Upper lobe of left lung (tissue), 6 donors: ENCODE data around the gene GCNT3. TPM values are rescaled to one million over a fixed set of nuclear protein-coding genes. Genes with fewer than 3 reads are reported as not detected.

ENCODE experiments used
- ATAC-seq, 2 donors: fragments of 200-7000 bp; cut with Tn5 transposase; one replicate each; pipeline ENCODE4 v1.9.1; 2022; ENCODE audit warnings: mild to moderate bottlenecking in 2 of 2, moderate library complexity in 2 of 2; ENCODE audit not compliant: low FRiP score in 2 of 2
- DNase-seq, 2 donors: peaks; one replicate each; pipeline ENCODE4 v3.0.0-alpha.2; 2019 to 2020
- H3K27ac ChIP-seq, 4 donors: fragments of 200-600 bp; sonication (generic); one replicate each; pipeline ENCODE4 v1.5.1; 2016 to 2019
- H3K27me3 ChIP-seq, 4 donors: fragments of 200-600 bp; sonication (generic); one replicate each; pipeline ENCODE4 v1.5.1; 2017 to 2019
- H3K36me3 ChIP-seq, 4 donors: fragments of 200-600 bp; sonication (generic); one replicate each; pipeline ENCODE4 v1.5.1; 2016 to 2019
- H3K4me1 ChIP-seq, 4 donors: fragments of 200-600 bp; sonication (generic); one replicate each; pipeline ENCODE4 v1.5.1; 2018 to 2019
- H3K4me3 ChIP-seq, 4 donors: fragments of 200-600 bp; sonication (generic); one replicate each; pipeline ENCODE4 v1.5.1; 2017 to 2019; ENCODE audit warnings: mild to moderate bottlenecking in 2 of 4, moderate library complexity in 1 of 4
- H3K9me3 ChIP-seq, 4 donors: fragments of 200-600 bp; sonication (generic); one replicate each; pipeline ENCODE4 v1.5.1; 2018 to 2019
- EP300 ChIP-seq, 4 donors: sonication (generic); formaldehyde crosslinking; IDR thresholded peaks; one replicate each; pipeline ENCODE4 v1.5.1; 2017; ENCODE audit warnings: antibody characterized with exemption in 4 of 4, control low read depth in 2 of 4
- POLR2A ChIP-seq, 4 donors: fragments of 450-650 bp; IDR thresholded peaks; one replicate each; pipeline ENCODE4 v1.5.1; 2016 to 2017; ENCODE audit warnings: antibody characterized with exemption in 4 of 4, mild to moderate bottlenecking in 2 of 4
- POLR2AphosphoS5 ChIP-seq, 2 donors: sonication (generic); formaldehyde crosslinking; IDR thresholded peaks; one replicate each; pipeline ENCODE4 v1.5.1; 2017; ENCODE audit warnings: antibody characterized with exemption in 2 of 2
- WGBS, 2 donors: methylation state at CpG; one replicate each; pipeline ENCODE4 v1.1.5; 2017 to 2018; 5-methylcytosine and 5-hydroxymethylcytosine counted together
- total RNA-seq, 6 donors: library from RNA; depleted of rRNA in 4 of 6; stranded (reverse); fragments of >200 nt in 4 of 6; gene quantifications; one replicate each; pipeline versions ENCODE4 v1.1.0 to v1.2.1, GENCODE V29; 2016 to 2021
- TF ChIP-seq, protein P1 (sequence below), 6 experiments: fragments of 450-650 bp in 4 of 6; fragments of 200-600 bp in 2 of 6; sonication (generic) in 2 of 6; IDR thresholded peaks; one replicate each; pipeline ENCODE4 v1.5.1; 2016 to 2019; ENCODE audit warnings: antibody characterized with exemption in 6 of 6
- donor health status: DM: no; HTN: no; CAD: no; lungs with moderate emphysema.
- donor health status: DM: no; HTN: yes; CAD: no; lungs with severe emphysema.

GCNT3 gene
- total RNA-seq, 6 donors from 2014 or later = 0.30 to 5.7 (median 1.6) TPM; not detected in 2

DNA sequence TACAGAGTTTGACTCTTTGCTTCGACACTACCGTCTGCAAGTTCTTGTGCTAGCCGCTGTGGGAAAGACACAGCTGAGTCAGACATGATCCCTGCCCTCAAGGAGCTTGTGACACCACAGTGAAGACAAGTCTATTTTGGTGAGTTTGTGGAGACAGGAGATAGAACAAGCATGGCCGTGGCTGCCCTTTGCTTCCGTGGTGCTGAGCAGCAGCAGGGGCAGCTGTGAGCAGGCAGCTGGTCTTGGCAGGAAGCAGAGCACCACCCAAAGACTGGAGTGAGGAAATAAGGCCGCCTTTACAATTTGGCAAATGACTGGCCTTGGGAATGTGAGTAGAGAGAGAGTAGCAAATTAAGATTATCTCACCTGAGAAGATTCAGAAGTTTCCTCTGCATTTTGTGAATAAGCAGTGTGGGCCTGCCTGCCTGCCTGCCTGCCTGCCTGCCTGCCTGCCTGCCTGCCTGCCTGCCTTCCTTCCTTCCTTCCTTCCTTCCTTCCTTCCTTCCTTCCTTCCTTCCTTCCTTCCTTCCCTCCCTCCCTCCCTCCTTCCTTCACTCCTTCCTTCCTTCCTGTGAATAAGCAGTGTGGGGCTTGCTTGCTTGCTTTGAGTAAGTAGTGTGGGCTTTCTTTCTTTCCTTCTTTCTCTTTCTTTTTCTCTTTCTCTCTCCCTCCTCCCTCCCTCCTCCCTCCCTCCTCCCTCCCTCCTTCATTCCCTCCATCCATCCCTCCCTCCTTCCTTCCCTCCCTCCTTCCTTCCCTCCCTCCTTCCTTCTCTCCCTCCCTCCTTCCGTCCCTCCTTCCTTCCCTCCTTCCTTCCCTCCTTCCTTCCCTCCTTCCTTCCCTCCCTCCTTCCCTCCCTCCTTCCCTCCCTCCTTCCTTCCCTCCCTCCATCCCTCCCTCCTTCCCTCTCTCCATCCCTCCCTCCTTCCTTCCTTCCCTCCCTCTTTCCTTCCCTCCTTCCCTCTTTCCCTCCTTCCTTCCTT lies 1.6 kb upstream of the GCNT3 start:
- Histone ChIP-seq H3K4me1 (peaks cover 0 to 5% (median 0%) of the 10 kb centered on the region in 4 donors), H3K4me3 (no peak overlapping the region), H3K27me3 (no peaks in the 10 kb centered on the region), H3K9me3 (no peaks in the 10 kb centered on the region), H3K27ac (no peak overlapping the region), H3K36me3 (no peaks in the 10 kb centered on the region)
- WGBS, 2 donors = 68 to 88% methylated on average over 6 to 7 of the region's 7 CpGs
- DNase-seq = no peak
- no peak for ATAC-seq
- no peak for TF ChIP-seq POLR2AphosphoS5 (IDR thresholded peaks at IDR 0.05)
- TF ChIP-seq, protein P1, sequence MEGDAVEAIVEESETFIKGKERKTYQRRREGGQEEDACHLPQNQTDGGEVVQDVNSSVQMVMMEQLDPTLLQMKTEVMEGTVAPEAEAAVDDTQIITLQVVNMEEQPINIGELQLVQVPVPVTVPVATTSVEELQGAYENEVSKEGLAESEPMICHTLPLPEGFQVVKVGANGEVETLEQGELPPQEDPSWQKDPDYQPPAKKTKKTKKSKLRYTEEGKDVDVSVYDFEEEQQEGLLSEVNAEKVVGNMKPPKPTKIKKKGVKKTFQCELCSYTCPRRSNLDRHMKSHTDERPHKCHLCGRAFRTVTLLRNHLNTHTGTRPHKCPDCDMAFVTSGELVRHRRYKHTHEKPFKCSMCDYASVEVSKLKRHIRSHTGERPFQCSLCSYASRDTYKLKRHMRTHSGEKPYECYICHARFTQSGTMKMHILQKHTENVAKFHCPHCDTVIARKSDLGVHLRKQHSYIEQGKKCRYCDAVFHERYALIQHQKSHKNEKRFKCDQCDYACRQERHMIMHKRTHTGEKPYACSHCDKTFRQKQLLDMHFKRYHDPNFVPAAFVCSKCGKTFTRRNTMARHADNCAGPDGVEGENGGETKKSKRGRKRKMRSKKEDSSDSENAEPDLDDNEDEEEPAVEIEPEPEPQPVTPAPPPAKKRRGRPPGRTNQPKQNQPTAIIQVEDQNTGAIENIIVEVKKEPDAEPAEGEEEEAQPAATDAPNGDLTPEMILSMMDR (IDR thresholded peaks at IDR 0.05) = no peak
- no peak for TF ChIP-seq EP300 (IDR thresholded peaks at IDR 0.05)
- no peak for TF ChIP-seq POLR2A (IDR thresholded peaks at IDR 0.05)

DNA sequence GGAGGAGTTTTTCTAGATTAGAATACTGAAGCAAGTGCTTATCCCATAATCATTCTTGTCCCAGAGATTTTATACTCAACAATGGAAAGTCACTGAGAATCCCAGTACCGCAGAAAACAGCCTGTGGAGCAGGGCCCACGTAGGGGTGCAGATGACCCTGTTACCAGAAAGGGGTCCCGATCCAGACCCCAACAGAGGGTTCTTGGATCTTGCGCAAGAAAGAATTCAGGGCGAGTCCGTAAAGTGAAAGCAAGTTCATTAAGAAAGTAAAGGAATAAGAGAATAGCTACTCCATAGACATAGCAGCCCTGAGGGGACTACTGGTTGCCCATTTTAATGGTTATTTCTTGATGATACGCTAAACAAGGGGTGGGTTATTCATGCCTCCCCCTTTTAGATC lies 2.6 kb downstream of the GCNT3 start:
- Histone ChIP-seq H3K27ac (no peak overlapping the region), H3K4me1 (peaks cover 0 to 5% (median 0%) of the 10 kb centered on the region in 4 donors), H3K36me3 (no peaks in the 10 kb centered on the region), H3K4me3 (no peak overlapping the region), H3K9me3 (no peaks in the 10 kb centered on the region), H3K27me3 (no peaks in the 10 kb centered on the region)
- DNase-seq (no peak), ATAC-seq (no peak)
- TF ChIP-seq, protein P1 (IDR thresholded peaks at IDR 0.05) = no peak
- TF ChIP-seq POLR2AphosphoS5 (IDR thresholded peaks at IDR 0.05) (no peak), EP300 (IDR thresholded peaks at IDR 0.05) (no peak), POLR2A (IDR thresholded peaks at IDR 0.05) (no peak)
- 95% methylated on average over 7 of the region's 7 CpGs for WGBS, 2 donors

DNA sequence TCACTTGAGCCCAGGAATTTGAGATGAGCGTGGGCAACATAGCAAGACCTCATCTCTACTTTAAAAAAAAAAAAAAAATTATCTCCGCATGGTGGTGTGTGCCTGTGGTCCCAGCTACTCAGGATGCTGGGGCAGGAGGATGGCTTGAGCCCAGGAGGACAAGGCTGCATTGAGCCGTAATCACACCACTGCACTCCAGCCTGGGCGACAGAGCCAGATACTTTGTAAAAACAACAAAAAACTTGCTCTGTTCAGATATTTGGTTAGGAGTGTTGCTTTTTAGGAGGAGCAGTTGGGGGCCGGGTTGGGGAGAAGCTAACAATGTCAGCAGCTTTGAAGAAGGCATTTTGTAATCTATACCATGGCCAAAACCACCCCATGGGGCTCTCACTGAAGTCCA lies 4.1 kb downstream of the GCNT3 start:
- no peak overlapping the region for H3K27ac ChIP-seq

DNA sequence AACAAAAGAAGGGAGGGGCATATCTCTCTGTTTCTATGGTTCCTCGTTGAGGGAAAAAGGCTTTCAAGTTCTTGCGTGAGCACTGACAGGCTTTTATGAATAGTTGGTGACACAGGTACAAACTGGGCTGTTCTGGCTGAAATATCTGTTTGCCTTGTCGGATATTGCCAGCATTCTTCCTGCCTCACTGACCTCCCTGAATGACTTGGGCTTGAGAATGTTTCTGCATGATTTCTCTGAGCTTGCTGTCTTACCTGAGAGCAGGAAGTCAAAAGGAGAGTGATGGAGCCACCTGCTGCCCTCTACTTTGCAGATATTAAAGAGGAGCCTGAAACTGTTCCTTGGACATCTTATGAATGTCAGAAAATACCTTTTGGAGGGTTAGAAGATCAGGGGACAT lies 4.8 kb downstream of the GCNT3 start:
- WGBS, 2 donors = 63 to 69% methylated on average over 3 of the region's 3 CpGs
- ATAC-seq (no peak), DNase-seq (no peak)
- Histone ChIP-seq H3K27me3 (no peaks in the 10 kb centered on the region), H3K27ac (no peak overlapping the region), H3K4me1 (peaks cover 0 to 3% (median 0%) of the 10 kb centered on the region in 4 donors), H3K9me3 (no peaks in the 10 kb centered on the region), H3K36me3 (no peaks in the 10 kb centered on the region), H3K4me3 (no peak overlapping the region)
- TF ChIP-seq POLR2AphosphoS5 (IDR thresholded peaks at IDR 0.05) = no peak
- TF ChIP-seq EP300 (IDR thresholded peaks at IDR 0.05) = no peak
- TF ChIP-seq POLR2A (IDR thresholded peaks at IDR 0.05) = no peak
- TF ChIP-seq, protein P1 (IDR thresholded peaks at IDR 0.05) = no peak

More for the DNA sequence above, 4.1 kb downstream of the GCNT3 start:
- no peak overlapping the region for H3K4me3 ChIP-seq
- no peak for DNase-seq
- no peak for ATAC-seq
- no peaks in the 10 kb centered on the region for H3K27me3 ChIP-seq
- 90 to 92% methylated on average over 5 of the region's 5 CpGs for WGBS, 2 donors
- H3K36me3 ChIP-seq = no peaks in the 10 kb centered on the region
- H3K9me3 ChIP-seq = no peaks in the 10 kb centered on the region
- TF ChIP-seq, protein P1 (IDR thresholded peaks at IDR 0.05) = no peak
- TF ChIP-seq POLR2A (IDR thresholded peaks at IDR 0.05) (no peak), EP300 (IDR thresholded peaks at IDR 0.05) (no peak), POLR2AphosphoS5 (IDR thresholded peaks at IDR 0.05) (no peak)
- H3K4me1 ChIP-seq = peaks cover 0 to 5% (median 0%) of the 10 kb centered on the region in 4 donors
